Thyroid gland (tissue), 4 donors: Measurements from ENCODE around the gene NOPCHAP1.

Experiments used
- CTCF ChIP-seq, 6 experiments: fragments of 200-600 bp in 3 of 6; fragments of 450-650 bp in 3 of 6; sonication (generic) in 3 of 6; IDR thresholded peaks; one replicate each; pipeline ENCODE4 v1.5.1; 2016 to 2019; ENCODE audit warnings: antibody characterized with exemption in 6 of 6, mild to moderate bottlenecking in 2 of 6, inconsistent platforms in 1 of 6, moderate library complexity in 1 of 6
- POLR2A ChIP-seq, 2 donors: fragments of 450-650 bp; IDR thresholded peaks; one replicate each; pipeline ENCODE4 v1.6.1; 2017; ENCODE audit warnings: antibody characterized with exemption in 2 of 2, mild to moderate bottlenecking in 2 of 2, moderate library complexity in 1 of 2

DNA sequence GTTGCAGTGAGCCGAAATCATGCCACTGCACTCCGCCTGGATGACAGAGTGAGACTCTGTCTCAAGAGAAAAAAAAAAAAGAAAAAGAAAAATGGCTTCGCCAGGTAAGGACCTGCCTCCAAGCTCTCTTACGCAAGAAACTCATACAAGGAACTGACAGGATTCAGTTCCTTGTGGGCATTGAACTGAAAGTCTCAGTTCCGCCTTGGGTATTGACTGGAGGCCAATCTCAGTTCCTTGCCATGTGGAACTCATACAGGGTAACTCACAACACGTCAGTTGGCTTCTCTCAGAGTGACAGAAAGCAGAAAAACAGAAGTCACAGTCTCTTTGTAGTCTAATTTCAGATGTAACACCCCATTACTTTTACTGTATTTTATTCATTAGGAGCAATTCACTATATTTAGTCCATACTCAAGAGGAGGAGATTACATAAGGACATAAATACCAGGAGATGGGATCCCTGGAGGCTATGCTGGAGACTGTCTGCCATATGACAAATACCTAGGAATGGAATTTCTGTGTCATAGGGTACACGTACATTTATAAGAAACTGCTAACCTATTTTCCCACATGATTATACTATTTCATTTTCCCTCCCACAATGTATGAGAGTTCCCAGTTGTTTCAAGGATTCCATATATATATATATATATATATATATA lies 11.4 kb upstream of the NOPCHAP1 start:
- TF ChIP-seq CTCF (IDR thresholded peaks at IDR 0.05) (no peak), POLR2A (IDR thresholded peaks at IDR 0.05) (no peak)
